Keratinocyte (primary cell): Measurements from ENCODE around the gene SLC39A11. TPM values are rescaled to one million over a fixed set of nuclear protein-coding genes. Genes with fewer than 3 reads are reported as not detected.

Source experiments
- DNase-seq: peaks from one replicate; pipeline ENCODE4 v3.0.0-alpha.2; 2011; ENCODE audit warnings: low read depth, missing footprints, low spot score
- FAIRE-seq: peaks from 2 replicates; lab custom pipeline; 2011; peaks lifted over from hg19 to GRCh38; lab: Jason Lieb, UNC
- H2AFZ ChIP-seq: 2 replicates; pipeline ENCODE4 v1.6.0; 2012; ENCODE audit warnings: low read length, control low read depth, inconsistent platforms; ENCODE audit not compliant: control insufficient read depth
- H3K27ac ChIP-seq: 2 replicates; pipeline ENCODE4 v1.5.1; 2011; ENCODE audit warnings: low read length; ENCODE audit not compliant: control insufficient read depth, insufficient read depth
- H3K27me3 ChIP-seq: 3 replicates; pipeline ENCODE4 v1.6.0; 2011; ENCODE audit warnings: low read length; ENCODE audit not compliant: control insufficient read depth, insufficient read depth; ENCODE audit errors: extremely low read depth
- H3K36me3 ChIP-seq, 2 experiments: 2 replicates in 1 of 2; 3 replicates in 1 of 2; pipeline ENCODE4 v1.5.1; 2011; ENCODE audit warnings: low read length in 2 of 2, mild to moderate bottlenecking in 1 of 2; ENCODE audit not compliant: control insufficient read depth in 2 of 2, insufficient read depth in 2 of 2; ENCODE audit errors: extremely low read depth in 1 of 2
- H3K4me1 ChIP-seq: 3 replicates; pipeline ENCODE4 v1.5.1; 2011; ENCODE audit warnings: low read length; ENCODE audit not compliant: control insufficient read depth, insufficient read depth; ENCODE audit errors: extremely low read depth
- H3K4me2 ChIP-seq: 3 replicates; pipeline ENCODE4 v1.6.0; 2011; ENCODE audit warnings: low read depth, low read length; ENCODE audit not compliant: control insufficient read depth, insufficient read depth; ENCODE audit errors: extremely low read depth
- H3K4me3 ChIP-seq, 3 experiments: fragments of 200-600 bp in 1 of 3; sonication (generic) in 1 of 3; 2 replicates in 2 of 3; 3 replicates in 1 of 3; pipeline ENCODE4 v1.5.1; 2011 to 2016; ENCODE audit warnings: low read length in 3 of 3, mild to moderate bottlenecking in 3 of 3, control low read depth in 2 of 3, inconsistent platforms in 1 of 3, low read depth in 1 of 3, mixed read lengths in 1 of 3, mixed run types in 1 of 3, moderate library complexity in 1 of 3; ENCODE audit not compliant: control insufficient read depth in 2 of 3, insufficient read depth in 2 of 3; ENCODE audit errors: extremely low read depth in 1 of 3
- H3K79me2 ChIP-seq: 2 replicates; pipeline ENCODE4 v1.6.0; 2012; ENCODE audit warnings: low read length; ENCODE audit not compliant: control insufficient read depth, insufficient read depth
- H3K9ac ChIP-seq: 3 replicates; pipeline ENCODE4 v1.6.0; 2011; ENCODE audit warnings: low read length; ENCODE audit not compliant: control insufficient read depth, insufficient read depth; ENCODE audit errors: extremely low read depth
- H3K9me1 ChIP-seq: 3 replicates; pipeline ENCODE4 v1.6.0; 2011; ENCODE audit warnings: low read length; ENCODE audit not compliant: control insufficient read depth, insufficient read depth; ENCODE audit errors: extremely low read depth
- H3K9me3 ChIP-seq: 2 replicates; pipeline ENCODE4 v1.5.1; 2012; ENCODE audit warnings: low read depth, low read length; ENCODE audit not compliant: control insufficient read depth
- H4K20me1 ChIP-seq: 3 replicates; pipeline ENCODE4 v1.6.0; 2011; ENCODE audit warnings: low read length; ENCODE audit not compliant: control insufficient read depth, insufficient read depth; ENCODE audit errors: extremely low read depth
- EZH2 ChIP-seq: IDR thresholded peaks from one replicate; pipeline ENCODE4 v1.6.1; 2012; ENCODE audit warnings: inconsistent platforms, mild to moderate bottlenecking, low read length, moderate library complexity
- dilution Hi-C: fragments of 300-500 bp; cut with MboI; formaldehyde crosslinking; loops from one replicate; pipeline ENCODE4 v1.7.0; 2020; ENCODE audit warnings: low sequenced_read_pairs; ENCODE audit not compliant: extremely low pct_ligation_motif_present
- polyA plus RNA-seq, 5 experiments: library from polyadenylated mRNA; depleted of rRNA in 3 of 5; stranded (reverse) in 3 of 5; stranded (forward) in 1 of 5; unstranded in 1 of 5; fragments of >200 nt; gene quantifications; 1 replicate in 1 of 5; 2 replicates in 3 of 5; 3 replicates in 1 of 5; pipeline versions ENCODE4 v1.2.1 to v1.2.3, GENCODE V29; 2011 to 2012; ENCODE audit warnings: missing spikeins in 2 of 5, low read depth in 1 of 5, low replicate concordance in 1 of 5
- TF ChIP-seq, protein P1 (sequence below), 3 experiments: IDR thresholded peaks in 1 of 3; conservative IDR thresholded peaks in 1 of 3; optimal IDR thresholded peaks in 1 of 3; 2 replicates in 2 of 3; 3 replicates in 1 of 3; pipeline versions ENCODE3 to v1.5.1; 2011; ENCODE audit warnings: low read length in 3 of 3, mild to moderate bottlenecking in 3 of 3, moderate library complexity in 2 of 3, control low read depth in 1 of 3, inconsistent platforms in 1 of 3; ENCODE audit not compliant: insufficient read depth in 2 of 3; ENCODE audit errors: extremely low read depth in 1 of 3

Gene SLC39A11
- polyA plus RNA-seq, 1 donor (not counting 4 experiments of a cell fraction or from before 2014, with no cell fraction given), result 11.5 TPM

DNA sequence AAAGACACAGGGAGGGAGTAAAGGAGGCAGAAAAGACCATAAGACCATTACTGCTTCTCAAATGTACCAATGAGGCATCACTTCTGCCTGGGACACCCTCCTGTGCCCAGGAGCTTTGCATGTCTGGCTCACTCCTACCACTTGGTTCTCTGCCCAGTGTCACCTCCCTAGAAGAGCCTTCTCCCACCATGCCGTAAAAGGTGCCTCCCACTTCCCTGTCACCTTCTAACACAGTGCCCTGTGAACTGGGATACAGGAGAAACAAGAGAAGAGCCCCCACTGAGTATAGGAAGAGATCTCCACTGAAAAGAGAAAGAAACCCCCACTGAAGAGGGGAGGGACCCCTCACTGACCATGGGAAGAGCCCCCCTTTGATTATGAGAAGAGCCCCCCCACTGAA is 486.9 kb downstream of the SLC39A11 start:
- H3K27me3 ChIP-seq, result no peaks in the 10 kb centered on the region
- DNase-seq, result no peak
- no peaks in the 10 kb centered on the region for H3K36me3 ChIP-seq
- TF ChIP-seq, protein P1, sequence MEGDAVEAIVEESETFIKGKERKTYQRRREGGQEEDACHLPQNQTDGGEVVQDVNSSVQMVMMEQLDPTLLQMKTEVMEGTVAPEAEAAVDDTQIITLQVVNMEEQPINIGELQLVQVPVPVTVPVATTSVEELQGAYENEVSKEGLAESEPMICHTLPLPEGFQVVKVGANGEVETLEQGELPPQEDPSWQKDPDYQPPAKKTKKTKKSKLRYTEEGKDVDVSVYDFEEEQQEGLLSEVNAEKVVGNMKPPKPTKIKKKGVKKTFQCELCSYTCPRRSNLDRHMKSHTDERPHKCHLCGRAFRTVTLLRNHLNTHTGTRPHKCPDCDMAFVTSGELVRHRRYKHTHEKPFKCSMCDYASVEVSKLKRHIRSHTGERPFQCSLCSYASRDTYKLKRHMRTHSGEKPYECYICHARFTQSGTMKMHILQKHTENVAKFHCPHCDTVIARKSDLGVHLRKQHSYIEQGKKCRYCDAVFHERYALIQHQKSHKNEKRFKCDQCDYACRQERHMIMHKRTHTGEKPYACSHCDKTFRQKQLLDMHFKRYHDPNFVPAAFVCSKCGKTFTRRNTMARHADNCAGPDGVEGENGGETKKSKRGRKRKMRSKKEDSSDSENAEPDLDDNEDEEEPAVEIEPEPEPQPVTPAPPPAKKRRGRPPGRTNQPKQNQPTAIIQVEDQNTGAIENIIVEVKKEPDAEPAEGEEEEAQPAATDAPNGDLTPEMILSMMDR (optimal IDR thresholded peaks at IDR 0.05 in 1 of 3, IDR thresholded peaks at IDR 0.05 in 1 of 3, conservative IDR thresholded peaks at IDR 0.05 in 1 of 3; ENCODE audit: extremely low read depth in 1 of 3, insufficient read depth in 2 of 3, low read length in 3 of 3), result no peak
- no peak for TF ChIP-seq EZH2
- no peak overlapping the region for H3K4me3 ChIP-seq
- H3K4me2 ChIP-seq, result no peak overlapping the region
- dilution Hi-C loops, result no loop called here
- no peaks in the 10 kb centered on the region for H3K9me3 ChIP-seq
- H3K9ac ChIP-seq, result no peak overlapping the region
- H3K9me1 ChIP-seq, result no peaks in the 10 kb centered on the region
- no peaks in the 10 kb centered on the region for H4K20me1 ChIP-seq
- no peak overlapping the region for H3K27ac ChIP-seq
- no peaks in the 10 kb centered on the region for H3K79me2 ChIP-seq
- FAIRE-seq, result no peak
- H2AFZ ChIP-seq, result no peak overlapping the region
- peaks cover 34% of the 10 kb centered on the region for H3K4me1 ChIP-seq

DNA sequence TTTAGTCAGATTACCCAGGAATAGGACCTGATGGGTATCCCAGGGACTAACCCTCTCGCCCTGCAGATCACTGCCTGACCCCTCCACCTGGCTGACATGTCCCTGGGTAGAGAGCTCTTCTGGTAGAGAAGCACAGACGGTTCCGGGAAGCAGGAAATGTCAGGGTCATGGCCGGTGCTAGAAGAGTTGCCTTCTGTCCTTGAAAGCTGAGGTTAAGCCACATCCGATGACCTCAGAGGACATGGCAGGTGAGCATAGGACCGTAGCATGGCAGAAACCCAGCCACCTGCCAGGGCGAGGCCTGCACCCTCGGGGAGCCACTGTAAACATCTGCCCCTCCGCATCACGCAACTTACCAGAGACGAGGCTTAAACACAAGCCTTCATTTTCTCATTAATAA is 488.0 kb downstream of the SLC39A11 start:
- TF ChIP-seq EZH2, result no peak
- TF ChIP-seq, protein P1 (optimal IDR thresholded peaks at IDR 0.05 in 1 of 3, IDR thresholded peaks at IDR 0.05 in 1 of 3, conservative IDR thresholded peaks at IDR 0.05 in 1 of 3; ENCODE audit: extremely low read depth in 1 of 3, insufficient read depth in 2 of 3, low read length in 3 of 3), result no peak
- Histone ChIP-seq H4K20me1 (no peaks in the 10 kb centered on the region), H3K36me3 (no peaks in the 10 kb centered on the region), H3K9me1 (no peaks in the 10 kb centered on the region), H3K4me2 (no peak overlapping the region), H3K9me3 (no peaks in the 10 kb centered on the region), H3K4me1 (peaks cover 35% of the 10 kb centered on the region), H3K9ac (no peak overlapping the region), H3K4me3 (no peak overlapping the region), H2AFZ (no peak overlapping the region), H3K27ac (no peak overlapping the region), H3K79me2 (no peaks in the 10 kb centered on the region), H3K27me3 (no peaks in the 10 kb centered on the region)
- dilution Hi-C loops, result no loop called here
- FAIRE-seq (no peak), DNase-seq (no peak)
